Mucosa of gallbladder (tissue), 1 donor: ENCODE measurements around the gene CFP. TPM values are rescaled to one million over a fixed set of nuclear protein-coding genes. Genes with fewer than 3 reads are reported as not detected.
A peak's percentile ranks its signal among the peaks of the same experiment; 100 is the strongest.

ENCODE experiments used
- DNase-seq: peaks from one replicate; pipeline ENCODE4 v3.0.0-alpha.2; 2020; ENCODE audit warnings: low spot score
- total RNA-seq: library from RNA; stranded (reverse); gene quantifications from one replicate; pipeline ENCODE4 v1.2.1, GENCODE V29; 2021
- donor health status: DM: no; HTN: no; CAD: no.

The CFP gene
- total RNA-seq, 1 donor from 2014 or later, result 2.4 TPM

GRCh38 chrX:47574076-47574546 lies 55.6 kb downstream of the CFP start:
- no peak for DNase-seq

- DNase-seq, result peak; percentile 26
Measured at GRCh38 chrX:47573341-47574075, 56.2 kb downstream of the CFP start.

Other genes starting within 250 kb of the CFP start
- 11.1 TPM for gene ZNF41, start 146.7 kb downstream of the CFP start, total RNA-seq
- 96.5 TPM for gene ARAF, start 68.7 kb downstream of the CFP start, total RNA-seq
- 574 TPM for gene TIMP1, start 47.5 kb downstream of the CFP start, total RNA-seq
- 0.55 TPM for gene SYN1, start 10.1 kb downstream of the CFP start, total RNA-seq
- 28.7 TPM for gene ELK1, start 20.6 kb upstream of the CFP start, total RNA-seq
- 81.8 TPM for gene UXT, start 29.2 kb upstream of the CFP start, total RNA-seq
- gene ZNF81, start 207.0 kb upstream of the CFP start, total RNA-seq, result 10.4 TPM